HG03103 (cell line): ENCODE results near the gene PTGIS.
"Not testable (repeated sequence)": the region's sequence is repeated elsewhere in the genome, so short reads cannot be mapped to it uniquely, and the experiment has no call there.

ENCODE experiments used
- ATAC-seq: cut with Tn5 transposase; IDR thresholded peaks from one replicate; pipeline ENCODE4 v1.9.1; 2021; ENCODE audit warnings: low read depth; ENCODE audit not compliant: unreplicated experiment

Gene PTGIS

DNA sequence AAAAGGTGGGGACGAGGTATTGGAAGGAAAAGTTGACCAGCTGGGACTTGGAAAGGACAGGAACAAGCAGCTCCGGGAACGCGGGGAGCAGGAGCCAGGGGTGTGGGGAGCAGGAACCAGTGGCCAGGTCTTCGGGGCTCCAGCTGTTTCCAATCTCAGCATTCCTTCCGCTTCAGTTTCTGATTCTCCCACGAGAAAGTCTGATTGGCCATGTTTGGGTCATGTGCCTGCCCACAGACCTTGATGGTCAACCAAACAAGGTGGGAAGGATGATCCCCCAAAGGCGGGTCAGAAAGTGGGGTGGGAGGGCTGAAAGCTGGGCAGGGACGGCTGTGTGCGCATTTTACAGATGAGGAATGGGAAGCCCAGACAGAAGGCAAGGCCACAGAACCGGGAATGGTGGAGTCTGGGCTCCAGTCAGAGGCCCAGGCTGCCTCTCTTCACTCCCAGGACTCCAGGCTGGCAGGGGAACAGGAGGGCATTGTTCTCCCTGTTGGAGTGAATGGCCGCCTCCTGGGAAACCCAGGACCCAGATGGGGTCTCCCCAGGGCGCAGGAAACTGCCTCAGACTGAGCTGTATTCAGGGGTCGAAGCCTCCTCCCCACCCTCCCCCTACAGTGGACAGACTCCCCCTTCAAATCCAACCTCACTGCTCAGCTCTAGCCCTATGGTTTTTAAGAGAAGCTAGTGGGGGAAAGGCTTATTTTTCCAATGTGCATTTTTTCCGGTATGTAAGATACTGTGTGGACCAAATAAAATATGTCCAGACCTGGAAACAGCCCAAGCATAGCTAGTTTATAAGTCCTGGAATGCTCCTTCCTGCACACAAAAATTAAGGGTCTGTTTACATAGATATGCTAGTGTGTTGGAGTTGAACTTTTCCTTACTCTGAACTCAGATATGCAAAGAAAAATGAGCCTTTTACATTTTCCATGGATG lies 12.2 kb upstream of the PTGIS start:
- no peak for ATAC-seq

DNA sequence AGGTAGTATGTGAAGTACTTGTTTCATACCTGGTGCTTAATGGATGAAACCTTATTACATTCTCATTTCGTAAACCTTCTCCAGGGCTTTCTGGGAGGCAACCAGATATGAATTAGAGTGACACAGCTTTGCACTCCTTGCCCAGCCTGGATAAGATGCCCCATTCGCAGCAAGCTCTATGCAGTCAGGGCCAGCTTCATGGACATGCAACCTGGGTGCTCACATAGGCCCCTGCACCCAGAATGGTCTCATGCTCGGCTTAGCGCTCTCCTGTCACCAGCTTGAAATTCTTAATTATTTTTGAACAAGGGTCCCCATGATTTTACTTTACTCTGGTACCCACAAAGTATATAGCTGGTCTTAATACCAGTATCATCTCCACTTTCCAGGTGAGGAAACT lies 11.3 kb upstream of the PTGIS start:
- no peak for ATAC-seq

DNA sequence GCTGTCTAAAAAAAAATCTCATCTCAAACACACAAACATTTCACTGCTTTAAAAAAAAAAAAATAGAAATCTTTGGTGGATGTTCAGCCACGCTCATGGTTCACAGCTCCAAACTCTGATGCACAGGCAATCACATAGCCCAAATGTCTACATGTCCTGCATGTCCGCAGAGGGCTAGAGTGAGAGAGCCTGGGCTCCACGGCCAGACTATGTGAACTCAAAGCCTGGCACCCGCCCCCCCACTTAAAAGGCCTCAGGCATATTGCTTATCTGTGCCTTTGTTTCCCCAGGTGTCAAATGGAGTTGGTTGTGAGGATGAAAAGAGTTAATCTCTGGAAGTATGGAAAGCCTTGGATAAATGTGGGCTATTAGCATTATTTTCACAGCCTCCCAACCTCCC lies 10.5 kb upstream of the PTGIS start:
- no peak for ATAC-seq

DNA sequence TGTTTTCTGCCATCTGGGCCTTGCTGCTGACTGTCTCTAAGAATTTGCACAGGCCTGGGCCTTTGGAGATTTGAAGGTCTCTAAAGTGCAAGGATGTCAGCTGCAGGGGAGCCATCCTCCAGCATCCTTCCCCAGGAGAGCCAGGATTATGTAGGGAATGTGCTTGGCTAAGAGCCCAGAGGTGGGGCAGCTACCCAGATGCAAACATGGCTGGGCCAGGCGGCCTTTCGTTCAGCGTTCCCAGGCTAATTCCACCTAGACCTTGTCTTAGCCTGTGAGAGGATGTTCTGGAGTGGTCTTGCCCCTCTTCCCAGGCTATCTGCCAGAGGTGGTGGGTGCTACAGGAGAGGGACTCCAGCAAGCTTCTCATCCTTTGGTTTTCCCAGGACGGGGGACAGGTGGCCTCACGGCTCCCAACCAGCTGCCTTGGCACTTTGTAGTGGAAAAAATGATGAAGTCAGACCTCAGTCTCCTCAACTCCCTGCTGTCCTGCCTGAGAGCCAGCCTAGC lies 7.7 kb upstream of the PTGIS start:
- no peak for ATAC-seq

DNA sequence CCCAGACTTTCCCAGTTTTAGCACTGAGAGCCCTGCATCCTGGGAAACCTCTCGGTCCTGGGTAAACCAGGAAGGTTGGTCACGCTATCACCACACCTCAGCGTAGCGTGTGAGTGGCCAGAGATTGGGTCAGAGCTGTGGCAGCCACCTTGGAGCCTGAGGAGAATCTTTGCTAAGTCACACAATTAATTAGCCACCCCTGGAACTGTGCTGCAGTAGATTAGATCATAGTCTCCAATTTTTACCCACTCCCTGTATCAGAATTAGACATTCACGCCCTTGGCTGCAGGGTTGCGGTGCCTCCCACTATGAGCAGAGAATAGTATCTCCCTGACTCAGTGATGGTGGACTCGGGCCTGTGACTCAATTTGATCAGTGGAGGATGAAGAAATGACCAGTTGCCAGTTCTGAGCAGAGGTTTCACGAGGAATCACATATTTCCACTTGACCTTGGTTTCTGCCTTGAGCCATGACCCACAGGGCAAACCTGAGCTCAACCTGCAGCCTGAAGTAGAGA lies 6.0 kb upstream of the PTGIS start:
- no peak for ATAC-seq

DNA sequence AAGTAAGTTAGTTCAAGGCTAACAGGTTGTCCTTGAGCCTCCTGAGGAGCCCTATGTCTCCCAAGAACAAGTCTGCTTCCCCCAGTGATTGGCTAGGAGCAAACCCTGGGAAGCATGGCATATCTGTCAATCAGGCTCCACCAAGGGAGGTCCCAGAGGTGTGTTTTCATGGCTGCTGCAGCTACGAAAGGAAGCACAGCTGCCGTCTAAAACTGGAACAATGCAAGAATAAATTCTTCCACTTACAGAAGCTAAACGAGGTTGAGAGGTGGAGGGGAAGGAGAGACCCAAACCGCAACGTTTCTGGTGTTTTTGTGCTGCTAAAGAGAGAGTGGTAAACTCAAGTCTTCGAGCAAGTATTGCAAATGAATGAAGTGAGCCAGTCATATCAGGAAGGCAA lies 4.9 kb upstream of the PTGIS start:
- no peak for ATAC-seq

DNA sequence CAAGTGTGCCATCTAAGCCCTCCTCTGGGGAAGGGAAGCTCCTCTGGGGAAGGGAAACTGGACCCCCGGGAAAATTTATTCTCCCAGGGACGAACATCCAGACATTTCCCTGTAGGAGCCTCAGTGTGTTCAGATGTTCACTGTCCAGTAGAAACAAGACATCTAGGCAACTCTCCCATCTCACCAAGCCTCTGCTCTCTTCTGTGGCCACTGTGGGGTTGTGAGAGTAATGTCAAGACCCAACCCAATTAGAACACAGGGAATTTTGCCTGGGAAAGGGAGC lies 3.6 kb upstream of the PTGIS start:
- ATAC-seq, result no peak

DNA sequence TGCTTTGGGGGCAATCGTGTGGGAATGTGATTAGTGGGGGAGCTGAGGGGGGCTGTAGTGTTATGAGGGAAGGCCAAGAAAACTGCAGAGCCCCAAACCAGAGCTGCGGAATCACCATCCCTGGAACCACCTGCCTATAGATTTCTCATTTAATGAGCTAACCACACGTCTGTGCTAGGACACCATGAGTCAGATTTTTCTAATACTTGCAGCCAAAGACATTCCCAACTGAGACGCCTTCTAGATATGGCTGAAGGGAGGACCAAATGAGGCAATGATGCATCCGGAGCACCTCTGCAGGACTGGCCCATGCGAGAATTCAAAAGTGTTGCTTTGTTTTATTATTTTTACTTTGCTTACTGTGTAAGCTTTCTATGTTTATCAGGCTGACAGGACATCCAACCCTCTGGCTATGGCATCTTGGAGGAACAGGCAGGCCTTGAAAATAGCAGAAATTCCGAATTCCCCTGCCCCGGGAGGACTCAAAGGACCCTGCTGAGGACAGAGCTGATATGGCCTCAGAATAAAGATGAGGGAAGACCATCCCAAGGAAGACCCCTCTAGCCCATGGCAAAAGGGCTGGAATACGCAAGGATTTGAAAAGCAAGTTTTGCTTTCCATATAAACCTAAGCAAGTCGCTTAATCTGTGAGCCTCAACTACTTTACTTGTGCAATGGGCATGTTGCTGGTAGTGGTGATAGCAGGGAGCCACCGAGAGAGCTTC lies 3.1 kb upstream of the PTGIS start:
- no peak for ATAC-seq

DNA sequence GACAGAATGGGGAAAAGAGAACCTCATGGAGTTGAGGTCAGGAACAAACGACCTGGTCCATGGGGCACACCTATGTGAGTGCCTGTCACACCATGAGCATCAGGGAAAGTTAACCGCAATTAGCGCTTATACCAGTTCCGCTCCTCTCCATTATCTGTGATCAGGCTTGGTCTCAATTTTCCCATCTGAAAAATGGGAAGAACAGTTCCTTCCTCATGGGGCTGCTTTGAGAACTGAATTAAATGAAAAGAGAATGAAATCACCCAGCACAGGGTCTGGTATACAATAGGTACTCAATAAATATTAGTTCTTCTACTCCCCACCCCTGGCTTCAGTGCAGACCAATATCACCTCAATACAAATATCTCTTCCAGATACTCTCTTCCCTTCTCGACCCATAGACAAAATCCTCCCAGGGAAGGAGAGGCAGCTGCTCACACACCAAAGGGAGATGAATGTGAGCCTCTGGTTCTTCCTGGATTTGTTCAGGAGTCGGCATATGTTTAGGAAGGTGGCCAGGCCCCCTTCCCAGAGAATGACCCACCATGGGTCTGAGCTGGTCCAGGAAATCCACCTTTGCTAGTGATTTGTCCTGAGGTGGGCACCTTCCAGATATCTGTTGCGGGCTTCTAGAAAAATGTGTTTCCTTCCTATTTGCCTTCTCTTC lies 2.4 kb upstream of the PTGIS start:
- no peak for ATAC-seq

DNA sequence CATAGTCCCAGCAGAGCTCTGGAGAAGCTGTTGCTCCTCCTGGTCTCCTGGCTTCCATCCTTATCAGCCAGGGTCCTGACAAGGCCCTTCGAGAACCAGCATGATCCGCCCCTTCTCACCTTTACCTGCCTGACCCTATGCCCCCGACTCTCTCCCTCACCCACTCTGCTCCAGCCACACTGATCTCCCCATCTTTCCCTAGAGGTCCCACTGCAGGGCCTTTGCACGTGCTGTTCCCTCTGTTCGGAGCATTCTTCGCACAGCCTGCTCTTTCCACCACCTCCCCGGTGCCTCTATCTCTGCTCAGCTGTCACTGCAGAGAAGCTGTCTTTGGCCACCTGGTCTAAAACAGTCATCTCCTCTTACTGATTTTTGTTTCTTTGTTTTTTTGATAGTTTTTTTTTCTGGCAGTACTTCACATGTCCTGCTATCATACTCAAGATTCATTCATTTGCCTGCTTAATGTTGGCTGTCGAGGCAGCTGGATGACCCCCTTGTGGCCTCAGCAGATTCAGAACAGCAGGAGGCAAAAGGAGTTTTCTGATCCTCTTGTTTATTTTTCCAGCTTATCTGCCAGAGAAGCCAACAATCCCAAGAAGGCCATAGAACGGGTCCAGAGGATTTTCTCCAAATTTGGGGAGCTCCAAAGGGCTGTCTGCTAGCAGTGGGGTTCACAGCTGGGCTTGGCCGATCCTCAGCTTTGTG lies 1.6 kb upstream of the PTGIS start:
- ATAC-seq, result no peak

DNA sequence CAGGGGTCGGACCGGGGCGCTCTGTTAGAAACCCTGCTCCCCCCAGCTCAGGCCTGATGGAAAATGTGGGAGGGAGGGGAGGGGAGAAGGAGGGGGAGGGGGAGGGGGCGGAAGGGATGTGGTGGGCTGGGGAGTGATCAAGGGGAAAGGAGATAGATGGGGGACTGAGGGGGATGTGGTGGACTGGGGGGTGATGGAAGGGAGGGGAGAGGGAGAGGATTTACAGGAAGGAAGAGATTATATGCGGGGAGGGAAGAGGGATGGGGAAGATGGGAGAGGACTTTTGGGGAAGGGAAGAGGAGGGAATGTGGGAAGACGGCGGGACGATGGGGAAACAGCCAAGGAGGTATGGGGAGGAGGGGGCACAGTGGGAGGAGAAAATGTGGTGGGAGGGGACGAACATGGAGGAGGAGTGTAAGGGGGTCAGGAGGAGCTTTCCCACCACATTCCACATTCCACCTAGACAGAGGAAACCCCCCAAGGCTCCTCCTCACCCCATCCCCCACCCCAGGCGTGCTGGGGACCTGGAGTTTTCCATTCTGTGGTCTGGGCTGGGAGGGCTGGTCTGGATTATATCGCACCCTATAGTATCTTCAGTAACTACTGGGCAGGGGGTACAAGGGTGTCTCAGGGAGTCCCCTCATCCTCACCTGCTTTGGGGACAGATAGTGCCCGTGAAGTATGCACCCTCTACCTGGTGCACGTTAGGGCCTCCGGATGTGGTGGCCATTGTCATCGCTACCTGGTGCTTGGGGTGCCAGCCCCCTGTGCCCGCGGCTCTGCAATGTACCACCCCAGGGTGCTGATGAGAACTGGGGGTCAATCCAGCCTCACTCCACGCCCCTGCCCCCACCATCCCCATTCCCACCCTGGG lies 578 bp upstream of the PTGIS start:
- no peak for ATAC-seq

DNA sequence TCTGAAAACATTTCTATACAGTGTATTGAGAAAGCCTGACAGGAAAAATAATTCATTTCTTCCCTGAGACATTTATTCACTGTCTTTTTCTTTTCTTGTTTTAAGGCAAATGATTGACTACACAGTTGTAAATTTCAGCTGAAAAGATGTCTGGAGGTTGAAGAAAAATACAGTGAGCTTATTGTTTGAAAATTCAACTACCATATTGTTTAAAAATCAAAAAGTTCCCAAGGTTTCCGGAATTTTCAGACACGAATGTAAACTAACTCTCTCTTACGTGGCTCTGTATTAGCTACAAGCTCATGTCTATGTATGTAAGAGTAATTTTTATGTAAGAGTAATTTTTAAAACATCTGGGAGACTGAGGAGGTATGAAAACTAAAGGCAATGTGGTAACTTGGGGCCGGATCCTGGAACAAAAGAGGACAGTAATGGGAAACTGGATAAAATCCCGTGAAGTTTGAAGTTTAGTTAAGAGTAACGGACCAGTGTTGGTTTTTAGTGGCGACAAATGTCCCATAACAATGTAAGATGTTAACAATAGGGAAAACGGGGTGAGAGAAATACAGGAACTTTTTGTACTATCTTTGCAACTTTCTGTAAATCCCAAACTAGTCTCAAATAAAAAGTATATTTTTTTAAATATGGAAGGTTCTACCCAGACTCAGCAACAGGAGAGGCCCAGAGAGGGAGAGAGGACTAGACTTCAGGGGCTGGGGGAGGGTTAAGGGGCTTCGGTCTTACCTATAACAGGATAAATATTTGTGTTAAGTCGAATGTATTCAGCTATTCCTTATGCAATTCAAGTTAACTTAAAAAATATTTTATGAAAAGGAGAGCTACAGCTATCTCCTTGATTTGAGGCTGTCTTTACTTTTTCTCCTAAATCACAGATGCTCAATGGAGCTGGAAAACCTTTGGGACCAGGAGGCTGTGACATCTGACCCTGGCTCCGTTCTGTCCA lies 1.3 kb downstream of the PTGIS start:
- ATAC-seq, result no peak

DNA sequence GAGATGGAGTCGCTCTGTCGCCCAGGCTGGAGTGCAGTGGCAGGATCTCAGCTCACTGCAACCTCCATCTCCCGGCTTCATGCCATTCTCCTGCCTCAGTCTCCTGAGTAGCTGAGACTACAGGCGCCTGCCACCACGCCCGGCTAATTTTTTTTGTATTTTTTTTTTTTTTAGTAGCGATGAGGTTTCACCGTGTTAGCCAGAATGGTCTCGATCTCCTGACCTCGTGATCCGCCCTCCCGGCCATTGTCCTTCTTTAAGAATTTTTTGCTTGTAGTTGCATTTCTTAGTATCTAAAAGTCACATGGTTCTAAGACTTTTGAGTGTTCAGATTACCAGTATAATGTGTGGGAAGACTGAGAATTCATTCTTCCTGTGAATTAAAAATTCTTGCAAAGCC lies 2.9 kb downstream of the PTGIS start:
- not testable (repeated sequence) for ATAC-seq

DNA sequence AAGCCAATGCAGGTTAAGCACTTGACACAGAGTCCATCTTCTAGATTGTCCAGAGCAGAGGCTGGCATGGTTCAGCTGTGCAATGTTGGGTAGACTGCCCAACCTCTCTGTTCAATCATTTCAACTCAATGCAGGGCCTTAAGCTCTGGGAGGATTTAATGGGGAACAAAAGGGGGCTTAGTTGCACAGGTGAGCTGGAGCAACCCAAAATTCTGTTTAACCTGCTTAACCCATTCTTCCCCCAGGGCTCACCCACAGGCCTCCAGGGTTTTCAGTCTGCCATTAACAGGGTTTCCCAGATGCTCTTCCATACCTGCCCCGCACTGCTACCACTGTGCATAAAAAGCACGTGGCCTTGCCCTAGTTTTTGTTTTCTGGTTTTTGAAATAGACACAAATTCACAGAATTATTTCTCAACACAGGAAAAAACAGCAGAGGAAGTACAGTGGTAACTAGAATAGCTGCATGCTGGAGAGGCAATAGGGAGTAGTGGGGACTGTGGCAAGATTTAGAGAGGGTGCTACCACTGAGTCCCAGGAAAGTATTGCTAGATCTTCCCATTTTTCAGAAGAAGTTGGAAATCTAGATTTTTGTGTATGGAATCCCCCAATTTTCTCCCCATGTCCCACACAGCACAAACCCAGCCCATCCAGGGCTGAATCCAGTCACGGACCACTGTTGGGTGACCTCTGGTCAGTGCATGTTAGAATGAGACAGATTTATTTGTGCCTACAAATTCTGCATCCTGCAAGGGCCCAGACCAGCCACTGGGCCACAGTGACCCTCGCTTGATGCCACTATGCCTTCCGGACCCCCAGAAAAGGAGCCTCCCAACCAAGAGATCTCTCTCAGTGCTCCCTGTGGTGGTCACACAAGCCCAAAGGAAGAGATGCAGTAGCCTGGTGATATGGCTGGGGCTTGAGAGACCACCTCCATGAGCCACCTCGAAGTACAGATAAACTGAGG lies 4.6 kb downstream of the PTGIS start:
- no peak for ATAC-seq

DNA sequence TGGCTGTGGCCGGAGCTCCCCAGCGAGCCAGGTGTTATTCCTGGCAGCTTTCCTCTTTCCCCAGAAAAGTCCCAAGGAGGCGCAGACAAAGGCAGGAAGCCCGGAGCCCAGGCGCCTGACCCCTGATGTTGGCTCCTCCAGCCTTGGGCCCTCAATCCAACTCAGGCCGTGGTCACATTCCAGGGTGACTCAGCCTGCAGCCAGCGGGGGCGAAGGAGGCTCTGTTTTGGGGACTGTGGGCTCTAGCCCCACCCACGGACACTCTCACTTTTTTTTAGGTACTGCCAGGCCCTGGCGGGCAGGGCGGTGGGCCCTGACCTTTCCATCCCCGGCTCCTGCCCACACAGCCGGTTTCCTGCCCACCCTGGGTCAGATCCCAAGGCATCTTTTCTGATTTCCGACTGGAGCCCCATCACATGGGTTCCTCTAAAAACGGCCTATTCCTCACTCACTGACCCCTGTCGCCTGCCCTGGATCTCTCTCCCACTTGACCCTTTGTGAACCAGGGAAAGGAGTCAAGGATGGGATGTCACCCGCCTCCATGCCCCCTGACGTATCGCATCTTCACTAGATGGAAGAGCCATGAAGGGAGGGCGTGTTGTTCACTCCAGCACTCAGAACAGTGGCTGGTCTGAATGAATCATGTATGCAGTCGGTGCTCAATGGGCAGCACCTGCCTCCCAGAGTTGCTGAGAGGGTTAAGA lies 5.5 kb downstream of the PTGIS start:
- ATAC-seq, result no peak

DNA sequence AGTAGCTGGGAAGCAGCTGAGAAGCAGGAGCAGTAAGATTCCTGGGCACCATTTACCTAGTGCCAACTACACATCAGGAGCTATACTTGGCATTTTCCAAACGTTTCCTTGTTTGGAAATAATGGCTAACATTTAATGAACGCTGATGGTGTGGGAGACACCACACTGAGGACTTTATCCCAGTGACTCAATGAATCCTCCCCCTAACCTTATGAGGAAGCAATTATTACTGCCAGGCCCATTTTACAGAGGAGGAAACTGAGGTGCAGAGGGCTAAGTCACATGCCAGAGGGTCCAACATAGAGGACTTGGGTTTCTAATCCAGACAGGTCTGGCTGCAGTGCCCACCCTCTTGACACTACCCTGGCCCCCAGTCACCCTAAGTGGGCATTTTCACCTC lies 6.1 kb downstream of the PTGIS start:
- no peak for ATAC-seq

DNA sequence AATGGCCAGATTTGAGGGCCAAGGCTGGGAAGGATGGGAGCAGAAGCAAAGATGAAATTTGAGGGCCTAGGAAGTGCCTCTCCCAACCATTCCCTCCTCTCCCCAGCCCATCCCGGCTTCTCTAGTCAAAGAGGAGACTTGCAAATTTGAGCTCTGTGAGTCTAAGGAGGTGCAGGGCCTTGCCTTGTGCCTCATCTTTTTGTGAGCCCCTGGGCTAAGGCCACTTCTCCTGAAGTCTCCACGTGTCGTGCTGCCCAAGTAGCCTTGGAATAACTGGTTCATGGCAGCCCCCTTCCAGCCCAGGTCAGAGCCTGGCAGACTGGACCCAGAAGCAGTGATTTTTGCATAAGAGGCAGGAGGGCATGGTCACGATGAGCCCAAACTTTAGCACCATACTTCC lies 6.7 kb downstream of the PTGIS start:
- ATAC-seq, result no peak
